Vagina (tissue), 2 donors: ENCODE measurements around the gene KRT6C.
"Not testable (repeated sequence)": the region's sequence is repeated elsewhere in the genome, so short reads cannot be mapped to it uniquely, and the experiment has no call there.

Source experiments
- CTCF ChIP-seq, 3 experiments: fragments of 450-650 bp in 2 of 3; fragments of 200-600 bp in 1 of 3; sonication (generic) in 1 of 3; IDR thresholded peaks; one replicate each; pipeline ENCODE4 v1.5.1; 2017 to 2019; ENCODE audit warnings: antibody characterized with exemption in 3 of 3, mild to moderate bottlenecking in 2 of 3, moderate library complexity in 2 of 3
- POLR2A ChIP-seq, 2 donors: fragments of 450-650 bp; IDR thresholded peaks; one replicate each; pipeline ENCODE4 v1.6.1; 2017; ENCODE audit warnings: antibody characterized with exemption in 2 of 2, mild to moderate bottlenecking in 2 of 2, moderate library complexity in 2 of 2
- POLR2AphosphoS5 ChIP-seq, 2 donors: sonication (generic); formaldehyde crosslinking; IDR thresholded peaks; one replicate each; pipeline ENCODE4 v1.9.0; 2017; ENCODE audit warnings: antibody characterized with exemption in 2 of 2, mild to moderate bottlenecking in 2 of 2, low read depth in 1 of 2; ENCODE audit not compliant: insufficient read depth in 1 of 2

GRCh38 chr12:52492405-52492804 is 18.8 kb upstream of the KRT6C start:
- not testable (repeated sequence) for TF ChIP-seq POLR2A (IDR thresholded peaks at IDR 0.05); CTCF (IDR thresholded peaks at IDR 0.05); POLR2AphosphoS5 (IDR thresholded peaks at IDR 0.05; ENCODE audit: insufficient read depth in 1 of 2, low read depth in 1 of 2)
